Measurements from ENCODE around the gene PHLPP1.

PHLPP1 gene

GRCh38 chr18:62984656-62985315 lies 269.4 kb downstream of the PHLPP1 start:
- no peak for TF ChIP-seq CTCF (IDR thresholded peaks at IDR 0.05; ENCODE audit: insufficient read depth, low read depth, low read length, missing control alignments)
- H3K4me3 ChIP-seq (ENCODE audit: low read depth, low read length), result no peak overlapping the region
- no peak for DNase-seq (ENCODE audit: low read depth)

GRCh38 chr18:62986490-62986889 lies 271.1 kb downstream of the PHLPP1 start:
- H3K4me3 ChIP-seq (ENCODE audit: low read depth, low read length), result no peak overlapping the region
- no peak for TF ChIP-seq CTCF (IDR thresholded peaks at IDR 0.05; ENCODE audit: insufficient read depth, low read depth, low read length, missing control alignments)
- DNase-seq (ENCODE audit: low read depth), result no peak

GRCh38 chr18:62987055-62987830 lies 271.9 kb downstream of the PHLPP1 start:
- TF ChIP-seq CTCF (IDR thresholded peaks at IDR 0.05; ENCODE audit: insufficient read depth, low read depth, low read length, missing control alignments), result no peak
- no peak overlapping the region for H3K4me3 ChIP-seq (ENCODE audit: low read depth, low read length)
- DNase-seq (ENCODE audit: low read depth), result no peak

GRCh38 chr18:62987859-62988258 lies 272.5 kb downstream of the PHLPP1 start:
- H3K4me3 ChIP-seq (ENCODE audit: low read depth, low read length), result no peak overlapping the region
- no peak for TF ChIP-seq CTCF (IDR thresholded peaks at IDR 0.05; ENCODE audit: insufficient read depth, low read depth, low read length, missing control alignments)
- no peak for DNase-seq (ENCODE audit: low read depth)

- no peak overlapping the region for H3K4me3 ChIP-seq (ENCODE audit: low read depth, low read length)
- no peak for TF ChIP-seq CTCF (IDR thresholded peaks at IDR 0.05; ENCODE audit: insufficient read depth, low read depth, low read length, missing control alignments)
- no peak for DNase-seq (ENCODE audit: low read depth)
These were observed 273.1 kb downstream of the PHLPP1 start for GRCh38 chr18:62988471-62988870.

GRCh38 chr18:62989195-62989594 lies 273.9 kb downstream of the PHLPP1 start:
- DNase-seq (ENCODE audit: low read depth), result no peak
- no peak for TF ChIP-seq CTCF (IDR thresholded peaks at IDR 0.05; ENCODE audit: insufficient read depth, low read depth, low read length, missing control alignments)
- no peak overlapping the region for H3K4me3 ChIP-seq (ENCODE audit: low read depth, low read length)

Measured in GM12865 (cell line).